Parathyroid adenoma (tissue), 2 donors: ENCODE results near the gene MAGI2.

ENCODE experiments used
- H2AFZ ChIP-seq: fragments of 300-600 bp; sonication (generic); one replicate; pipeline ENCODE4 v1.7.0; 2017; ENCODE audit warnings: antibody characterized with exemption, mild to moderate bottlenecking
- H3K27ac ChIP-seq: fragments of 300-600 bp; sonication (generic); one replicate; pipeline ENCODE4 v1.7.0; 2017
- H3K27me3 ChIP-seq: fragments of 300-600 bp; sonication (generic); one replicate; pipeline ENCODE4 v1.7.0; 2017; ENCODE audit warnings: low read length; ENCODE audit not compliant: control insufficient read depth, insufficient read depth
- H3K36me3 ChIP-seq: fragments of 300-600 bp; sonication (generic); one replicate; pipeline ENCODE4 v1.7.0; 2017; ENCODE audit warnings: low read length; ENCODE audit not compliant: control insufficient read depth, insufficient read depth
- H3K4me1 ChIP-seq: fragments of 300-600 bp; sonication (generic); one replicate; pipeline ENCODE4 v1.7.0; 2017; ENCODE audit warnings: control low read depth
- H3K4me2 ChIP-seq: fragments of 300-600 bp; sonication (generic); one replicate; pipeline ENCODE4 v1.7.0; 2017; ENCODE audit warnings: low read length
- H3K4me3 ChIP-seq: fragments of 300-600 bp; sonication (generic); one replicate; pipeline ENCODE4 v1.7.0; 2017; ENCODE audit warnings: low read depth, low read length
- H3K79me2 ChIP-seq: fragments of 300-600 bp; sonication (generic); one replicate; pipeline ENCODE4 v1.7.0; 2017; ENCODE audit warnings: control low read depth
- H3K9ac ChIP-seq: fragments of 300-600 bp; sonication (generic); one replicate; pipeline ENCODE4 v1.7.0; 2017; ENCODE audit warnings: mild to moderate bottlenecking
- H3K9me3 ChIP-seq: fragments of 300-600 bp; sonication (generic); one replicate; pipeline ENCODE4 v1.7.0; 2017; ENCODE audit warnings: low read length; ENCODE audit not compliant: control insufficient read depth
- TF ChIP-seq, protein P1 (sequence below): fragments of 300-600 bp; sonication (generic); IDR thresholded peaks from one replicate; pipeline ENCODE4 v1.7.0; 2017; ENCODE audit warnings: antibody characterized with exemption, mild to moderate bottlenecking
- donor health status: primary hyperparathyroidism.

MAGI2 gene

DNA sequence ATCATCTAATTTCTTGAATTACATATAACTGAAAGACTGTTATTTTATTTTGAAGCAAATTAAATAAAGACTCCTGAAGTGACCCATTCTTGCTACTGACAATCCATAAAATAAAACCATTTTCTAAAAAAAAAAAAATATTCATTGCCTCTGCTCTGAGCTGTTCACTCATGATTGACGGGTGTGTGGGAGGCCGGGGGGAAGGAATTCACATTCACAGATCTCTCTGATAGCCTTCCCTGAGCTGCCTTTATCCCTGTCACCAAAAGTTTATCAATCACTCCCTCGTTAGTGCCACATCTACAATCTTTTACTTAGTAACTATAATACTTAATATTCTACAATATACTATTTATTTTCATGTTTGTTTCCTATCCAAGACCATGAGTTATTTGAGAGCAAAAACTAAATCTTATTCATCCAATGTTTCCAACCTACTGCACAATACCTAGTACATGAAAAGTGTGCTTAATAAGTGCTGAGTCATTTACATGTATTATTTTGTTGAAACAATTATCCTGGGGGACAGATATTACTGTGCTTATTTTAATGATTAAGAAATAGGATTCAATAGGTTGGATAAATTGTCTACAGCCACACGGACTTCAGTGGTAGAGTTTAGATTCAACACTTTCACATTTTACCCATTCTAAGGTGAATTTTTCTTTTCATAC is 1036.2 kb downstream of the MAGI2 start:
- TF ChIP-seq, protein P1, sequence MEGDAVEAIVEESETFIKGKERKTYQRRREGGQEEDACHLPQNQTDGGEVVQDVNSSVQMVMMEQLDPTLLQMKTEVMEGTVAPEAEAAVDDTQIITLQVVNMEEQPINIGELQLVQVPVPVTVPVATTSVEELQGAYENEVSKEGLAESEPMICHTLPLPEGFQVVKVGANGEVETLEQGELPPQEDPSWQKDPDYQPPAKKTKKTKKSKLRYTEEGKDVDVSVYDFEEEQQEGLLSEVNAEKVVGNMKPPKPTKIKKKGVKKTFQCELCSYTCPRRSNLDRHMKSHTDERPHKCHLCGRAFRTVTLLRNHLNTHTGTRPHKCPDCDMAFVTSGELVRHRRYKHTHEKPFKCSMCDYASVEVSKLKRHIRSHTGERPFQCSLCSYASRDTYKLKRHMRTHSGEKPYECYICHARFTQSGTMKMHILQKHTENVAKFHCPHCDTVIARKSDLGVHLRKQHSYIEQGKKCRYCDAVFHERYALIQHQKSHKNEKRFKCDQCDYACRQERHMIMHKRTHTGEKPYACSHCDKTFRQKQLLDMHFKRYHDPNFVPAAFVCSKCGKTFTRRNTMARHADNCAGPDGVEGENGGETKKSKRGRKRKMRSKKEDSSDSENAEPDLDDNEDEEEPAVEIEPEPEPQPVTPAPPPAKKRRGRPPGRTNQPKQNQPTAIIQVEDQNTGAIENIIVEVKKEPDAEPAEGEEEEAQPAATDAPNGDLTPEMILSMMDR, result no peak
- no peak overlapping the region for H3K4me3 ChIP-seq

DNA sequence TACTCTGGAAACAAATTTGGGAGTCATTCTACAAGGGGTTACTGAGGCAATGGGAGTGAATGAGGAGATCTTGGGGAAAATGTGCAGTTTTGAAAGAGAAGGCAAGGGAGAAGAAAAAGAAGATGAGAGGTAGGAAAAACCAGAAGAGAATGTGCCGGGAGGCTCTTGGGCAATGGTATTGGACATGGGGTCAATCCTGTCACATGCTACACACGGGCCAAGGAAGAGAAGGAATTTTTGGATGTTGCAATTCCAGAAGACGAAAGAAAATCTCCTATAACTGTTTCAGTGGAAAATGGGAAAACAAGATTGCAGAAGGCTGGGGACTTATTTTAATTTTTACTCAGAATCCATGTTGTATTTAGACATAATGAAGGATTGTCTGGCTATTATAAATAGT is 1039.9 kb downstream of the MAGI2 start:
- H3K9me3 ChIP-seq, result no peaks in the 10 kb centered on the region
- no peaks in the 10 kb centered on the region for H3K79me2 ChIP-seq
- H3K27me3 ChIP-seq, result no peaks in the 10 kb centered on the region
- H3K9ac ChIP-seq, result no peak overlapping the region
- TF ChIP-seq, protein P1, result no peak
- H3K4me1 ChIP-seq, result no peaks in the 10 kb centered on the region
- no peaks in the 10 kb centered on the region for H3K36me3 ChIP-seq
- no peak overlapping the region for H2AFZ ChIP-seq
- no peak overlapping the region for H3K4me3 ChIP-seq
- no peak overlapping the region for H3K27ac ChIP-seq
- no peak overlapping the region for H3K4me2 ChIP-seq

More for the DNA sequence above, 1036.2 kb downstream of the MAGI2 start:
- Histone ChIP-seq H3K4me2 (no peak overlapping the region), H3K9me3 (no peaks in the 10 kb centered on the region), H3K27me3 (no peaks in the 10 kb centered on the region), H3K79me2 (no peaks in the 10 kb centered on the region), H3K27ac (no peak overlapping the region), H3K4me1 (no peaks in the 10 kb centered on the region), H2AFZ (no peak overlapping the region), H3K36me3 (no peaks in the 10 kb centered on the region), H3K9ac (no peak overlapping the region)

DNA sequence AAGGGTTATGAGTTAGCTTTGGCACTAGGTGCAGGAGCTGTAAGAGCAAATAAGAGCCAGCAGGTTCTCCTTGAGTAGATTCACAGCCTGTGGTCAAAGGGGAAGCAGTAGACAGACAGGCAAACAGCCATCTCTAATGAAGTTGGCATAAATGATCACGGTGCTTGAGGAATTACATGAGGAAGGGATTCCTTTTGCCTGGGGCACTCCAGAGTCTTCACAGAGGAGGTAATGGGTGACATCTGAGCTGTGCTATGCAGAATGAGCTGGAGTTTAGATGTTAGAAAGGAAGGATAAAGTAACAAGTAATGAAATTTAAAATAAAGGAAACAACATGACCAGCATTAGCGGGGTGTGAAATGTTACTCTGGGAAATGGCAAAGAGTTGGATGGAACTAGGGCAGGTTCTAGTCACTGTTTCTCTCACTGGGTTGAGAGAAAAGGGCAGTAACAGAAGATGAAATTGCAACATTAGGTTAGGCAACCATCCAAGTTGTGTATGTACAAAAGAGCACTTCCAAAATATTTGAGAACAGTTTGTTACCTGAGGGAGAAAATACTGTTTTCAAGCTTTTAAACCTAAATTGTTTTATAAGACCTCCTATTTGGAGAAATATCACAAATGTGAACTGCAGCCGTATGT is 1041.1 kb downstream of the MAGI2 start:
- H3K36me3 ChIP-seq, result no peaks in the 10 kb centered on the region
- no peaks in the 10 kb centered on the region for H3K4me1 ChIP-seq
- no peak overlapping the region for H3K9ac ChIP-seq
- no peaks in the 10 kb centered on the region for H3K9me3 ChIP-seq
- H3K27ac ChIP-seq, result no peak overlapping the region
- no peak overlapping the region for H2AFZ ChIP-seq
- TF ChIP-seq, protein P1, result no peak
- H3K4me3 ChIP-seq, result no peak overlapping the region
- no peaks in the 10 kb centered on the region for H3K79me2 ChIP-seq
- no peaks in the 10 kb centered on the region for H3K27me3 ChIP-seq
- H3K4me2 ChIP-seq, result no peak overlapping the region

DNA sequence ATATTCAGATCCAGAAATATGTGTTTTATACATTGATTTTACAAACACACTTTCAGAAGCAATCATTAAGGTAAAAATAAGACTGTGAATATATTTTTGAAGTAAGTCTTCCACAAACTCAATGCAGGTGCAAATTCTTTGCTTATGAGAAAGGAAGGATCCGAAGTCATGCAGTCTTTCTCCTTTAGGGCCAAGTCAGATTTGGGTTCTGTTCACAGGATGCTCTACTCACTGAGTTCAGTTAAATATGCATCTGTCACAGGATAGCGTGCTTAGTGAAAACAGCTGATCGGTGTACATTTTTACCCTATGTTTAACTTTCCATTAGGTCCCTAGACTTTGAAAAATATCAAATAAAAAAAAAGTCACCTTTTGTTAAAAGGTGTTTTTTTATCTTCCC is 1046.4 kb downstream of the MAGI2 start:
- Histone ChIP-seq H3K27ac (no peak overlapping the region), H3K36me3 (no peaks in the 10 kb centered on the region), H3K4me3 (no peak overlapping the region), H3K27me3 (no peaks in the 10 kb centered on the region), H3K4me2 (no peak overlapping the region), H3K9ac (no peak overlapping the region), H2AFZ (no peak overlapping the region), H3K4me1 (no peaks in the 10 kb centered on the region), H3K9me3 (no peaks in the 10 kb centered on the region), H3K79me2 (no peaks in the 10 kb centered on the region)
- TF ChIP-seq, protein P1, result no peak

DNA sequence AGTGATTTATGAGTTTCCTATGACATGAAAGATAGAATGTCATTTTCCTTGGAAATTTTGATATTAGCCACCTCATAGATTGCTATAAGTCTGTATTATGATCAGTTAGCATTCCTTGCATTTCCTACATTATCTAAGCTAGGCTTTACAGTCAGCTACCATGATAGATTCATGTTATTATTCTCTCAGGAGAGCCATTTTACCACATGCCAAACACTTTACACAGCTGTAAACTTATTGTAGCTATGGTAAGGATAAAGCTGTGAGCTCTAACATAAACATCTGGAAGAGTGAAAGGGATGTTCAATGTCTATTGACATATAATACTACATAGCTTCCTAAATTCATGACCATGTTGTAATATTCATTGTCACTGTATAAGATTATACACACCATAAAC is 1046.9 kb downstream of the MAGI2 start:
- H3K9me3 ChIP-seq, result no peaks in the 10 kb centered on the region
- no peak overlapping the region for H2AFZ ChIP-seq
- H3K9ac ChIP-seq, result no peak overlapping the region
- H3K4me3 ChIP-seq, result no peak overlapping the region
- H3K27me3 ChIP-seq, result no peaks in the 10 kb centered on the region
- H3K36me3 ChIP-seq, result no peaks in the 10 kb centered on the region
- no peak overlapping the region for H3K4me2 ChIP-seq
- H3K79me2 ChIP-seq, result no peaks in the 10 kb centered on the region
- TF ChIP-seq, protein P1, result no peak
- no peaks in the 10 kb centered on the region for H3K4me1 ChIP-seq
- no peak overlapping the region for H3K27ac ChIP-seq
